K562 (cell line): ENCODE results near the gene ULK1. TPM values are rescaled to one million over a fixed set of nuclear protein-coding genes. Genes with fewer than 3 reads are reported as not detected.
A peak's percentile ranks its signal among the peaks of the same experiment; 100 is the strongest.

Experiments used
- BRD9 ChIP-seq: fragments of 450-650 bp; IDR thresholded peaks from 2 replicates; pipeline ENCODE4 v1.6.1; 2018; ENCODE audit warnings: low read depth; ENCODE audit not compliant: partially characterized antibody
- CBX1 ChIP-seq: sonication (generic); IDR thresholded peaks from 2 replicates; pipeline ENCODE4 v1.6.1; 2016; ENCODE audit warnings: antibody characterized with exemption, low read depth, mild to moderate bottlenecking
- CXXC5 ChIP-seq: fragments of 250-450 bp; sonication (Bioruptor Pico); IDR thresholded peaks from 2 replicates; pipeline ENCODE4 v1.8.0; 2022; ENCODE audit warnings: inconsistent platforms, mild to moderate bottlenecking, moderate library complexity
- HSF4 ChIP-seq: fragments of 250-450 bp; sonication (Bioruptor Pico); IDR thresholded peaks from 2 replicates; pipeline ENCODE4 v2.1.2; 2022; ENCODE audit warnings: mild to moderate bottlenecking, moderate library complexity, borderline replicate concordance
- IFI16 ChIP-seq: fragments of 250-450 bp; sonication (Bioruptor Pico); IDR thresholded peaks from 2 replicates; pipeline ENCODE4 v2.1.2; 2022; ENCODE audit warnings: mild to moderate bottlenecking, inconsistent platforms
- LARP7 ChIP-seq: fragments of 450-650 bp; IDR thresholded peaks from 2 replicates; pipeline ENCODE4 v1.6.1; 2016
- LEF1 ChIP-seq: fragments of 450-650 bp; IDR thresholded peaks from 2 replicates; pipeline ENCODE4 v1.6.1; 2016; ENCODE audit warnings: mild to moderate bottlenecking
- PHB ChIP-seq: fragments of 250-450 bp; sonication (Bioruptor Pico); IDR thresholded peaks from 2 replicates; pipeline ENCODE4 v1.5.0; 2021
- PTTG1 ChIP-seq: fragments of 450-650 bp; IDR thresholded peaks from 2 replicates; pipeline ENCODE4 v1.6.1; 2016; ENCODE audit warnings: low read depth, mild to moderate bottlenecking, missing genetic modification characterization, missing compliant biosample characterization
- SMARCE1 ChIP-seq: fragments of 450-650 bp; IDR thresholded peaks from 2 replicates; pipeline ENCODE4 v1.7.1; 2016; ENCODE audit warnings: mild to moderate bottlenecking
- ZNF212 ChIP-seq: fragments of 450-650 bp; formaldehyde crosslinking; IDR thresholded peaks from 2 replicates; pipeline ENCODE4 v1.4.0; 2020; ENCODE audit warnings: mild to moderate bottlenecking
- polyA plus RNA-seq, 8 experiments: library from polyadenylated mRNA; depleted of rRNA in 4 of 8; stranded (reverse) in 5 of 8; unstranded in 3 of 8; fragments of >200 nt; fragmentation: Nextera tagmentation in 2 of 8; fragmentation: Illumina TruSeq in 1 of 8; extraction: Ambion mirVana in 2 of 8; extraction: Trizol in 1 of 8; gene quantifications; 2 replicates each; pipeline versions ENCODE4 v1.2.1 to v1.2.3, GENCODE V29; 2011 to 2014; ENCODE audit warnings: inconsistent platforms in 1 of 8, missing spikeins in 1 of 8
- total RNA-seq, 7 experiments: library from RNA; depleted of rRNA in 6 of 7; stranded (reverse); fragments of >200 nt in 6 of 7; fragmentation: Illumina TruSeq in 2 of 7; extraction: Trizol in 2 of 7; gene quantifications; 2 replicates each; pipeline versions ENCODE4 v1.2.1 to v1.2.3, GENCODE V29; 2011 to 2021; ENCODE audit warnings: low replicate concordance in 1 of 7
- TF ChIP-seq, protein P1 (sequence below): fragments of 250-450 bp; sonication (Bioruptor Pico); IDR thresholded peaks from 2 replicates; pipeline ENCODE4 v1.8.0; 2021; ENCODE audit warnings: moderate library complexity, mild to moderate bottlenecking, inconsistent platforms
- TF ChIP-seq, protein P2 (sequence below): IDR thresholded peaks from 2 replicates; pipeline ENCODE4 v1.6.1; 2011; ENCODE audit warnings: borderline replicate concordance, low read depth, mild to moderate bottlenecking, moderate library complexity, low read length; ENCODE audit not compliant: insufficient read depth, poor library complexity, severe bottlenecking
- TF ChIP-seq, protein P3 (sequence below): sonication (generic); formaldehyde crosslinking; IDR thresholded peaks from 2 replicates; pipeline ENCODE4 v1.8.0; 2023; ENCODE audit warnings: mild to moderate bottlenecking, missing genetic modification reagents
- TF ChIP-seq, protein P4 (sequence below): fragments of 250-450 bp; sonication (Bioruptor Pico); IDR thresholded peaks from 2 replicates; pipeline ENCODE4 v1.4.0; 2020
- TF ChIP-seq, protein P5 (sequence below): fragments of 250-450 bp; sonication (Bioruptor Pico); IDR thresholded peaks from 2 replicates; pipeline ENCODE4 v1.5.0; 2021
- TF ChIP-seq, protein P6 (sequence below): fragments of 450-650 bp; IDR thresholded peaks from 2 replicates; pipeline ENCODE4 v1.6.1; 2014; ENCODE audit warnings: low read depth, mild to moderate bottlenecking, moderate library complexity, borderline replicate concordance

The ULK1 gene
- total and polyA plus RNA-seq, 9 of the 15 experiments (the other 6 are each of a cell fraction or from before 2014, with no cell fraction given) = 0.15 to 29.4 (median 2.5) TPM

DNA sequence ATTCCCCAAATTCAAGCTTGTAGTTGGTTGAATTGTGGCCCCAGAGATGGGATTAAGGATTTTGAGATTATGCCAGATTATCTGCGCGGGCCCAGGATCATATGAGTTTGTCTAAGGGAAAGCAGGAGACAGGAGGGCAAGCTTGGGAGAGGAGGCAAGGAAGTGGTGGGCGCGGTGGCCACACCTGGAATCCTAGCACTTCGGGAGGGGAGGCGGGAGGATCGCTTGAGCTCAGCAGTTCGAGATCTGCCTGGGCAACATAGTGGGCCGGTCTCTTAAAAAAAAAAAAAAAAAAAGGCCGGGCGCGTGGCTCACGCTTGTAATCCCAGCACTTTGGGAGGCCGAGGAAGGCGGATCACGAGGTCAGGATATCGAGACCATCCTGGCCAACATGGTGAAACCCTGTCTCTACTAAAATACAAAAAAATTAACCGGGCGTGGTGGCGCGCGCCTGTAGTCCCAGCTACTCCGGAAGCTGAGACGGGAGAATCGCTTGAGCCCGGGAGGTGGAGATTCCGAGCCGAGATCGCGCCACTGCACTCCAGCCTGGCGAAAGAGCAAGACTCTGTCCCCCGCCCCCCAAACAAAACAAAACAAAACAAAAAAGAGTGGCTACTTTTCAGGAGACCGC, 33.8 kb downstream of the ULK1 start (continued):
- no peak for TF ChIP-seq IFI16 (CRISPR knock-in tag)
- TF ChIP-seq HSF4 (CRISPR knock-in tag) = no peak
- no peak for TF ChIP-seq ZNF212
- TF ChIP-seq LEF1 = no peak
- TF ChIP-seq, protein P1, sequence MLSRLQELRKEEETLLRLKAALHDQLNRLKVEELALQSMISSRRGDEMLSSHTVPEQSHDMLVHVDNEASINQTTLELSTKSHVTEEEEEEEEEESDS = no peak
- no peak for TF ChIP-seq CBX1
- TF ChIP-seq, protein P2, sequence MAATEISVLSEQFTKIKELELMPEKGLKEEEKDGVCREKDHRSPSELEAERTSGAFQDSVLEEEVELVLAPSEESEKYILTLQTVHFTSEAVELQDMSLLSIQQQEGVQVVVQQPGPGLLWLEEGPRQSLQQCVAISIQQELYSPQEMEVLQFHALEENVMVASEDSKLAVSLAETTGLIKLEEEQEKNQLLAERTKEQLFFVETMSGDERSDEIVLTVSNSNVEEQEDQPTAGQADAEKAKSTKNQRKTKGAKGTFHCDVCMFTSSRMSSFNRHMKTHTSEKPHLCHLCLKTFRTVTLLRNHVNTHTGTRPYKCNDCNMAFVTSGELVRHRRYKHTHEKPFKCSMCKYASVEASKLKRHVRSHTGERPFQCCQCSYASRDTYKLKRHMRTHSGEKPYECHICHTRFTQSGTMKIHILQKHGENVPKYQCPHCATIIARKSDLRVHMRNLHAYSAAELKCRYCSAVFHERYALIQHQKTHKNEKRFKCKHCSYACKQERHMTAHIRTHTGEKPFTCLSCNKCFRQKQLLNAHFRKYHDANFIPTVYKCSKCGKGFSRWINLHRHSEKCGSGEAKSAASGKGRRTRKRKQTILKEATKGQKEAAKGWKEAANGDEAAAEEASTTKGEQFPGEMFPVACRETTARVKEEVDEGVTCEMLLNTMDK = no peak
- no peak for TF ChIP-seq PTTG1
- TF ChIP-seq, protein P3, sequence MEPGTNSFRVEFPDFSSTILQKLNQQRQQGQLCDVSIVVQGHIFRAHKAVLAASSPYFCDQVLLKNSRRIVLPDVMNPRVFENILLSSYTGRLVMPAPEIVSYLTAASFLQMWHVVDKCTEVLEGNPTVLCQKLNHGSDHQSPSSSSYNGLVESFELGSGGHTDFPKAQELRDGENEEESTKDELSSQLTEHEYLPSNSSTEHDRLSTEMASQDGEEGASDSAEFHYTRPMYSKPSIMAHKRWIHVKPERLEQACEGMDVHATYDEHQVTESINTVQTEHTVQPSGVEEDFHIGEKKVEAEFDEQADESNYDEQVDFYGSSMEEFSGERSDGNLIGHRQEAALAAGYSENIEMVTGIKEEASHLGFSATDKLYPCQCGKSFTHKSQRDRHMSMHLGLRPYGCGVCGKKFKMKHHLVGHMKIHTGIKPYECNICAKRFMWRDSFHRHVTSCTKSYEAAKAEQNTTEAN (CRISPR knock-in tag) = no peak
- TF ChIP-seq PHB (CRISPR knock-in tag) = no peak
- peak; percentile 44; the same call in 1 of the 2 replicates for TF ChIP-seq CXXC5 (CRISPR knock-in tag)
- no peak for TF ChIP-seq BRD9
- TF ChIP-seq, protein P4, sequence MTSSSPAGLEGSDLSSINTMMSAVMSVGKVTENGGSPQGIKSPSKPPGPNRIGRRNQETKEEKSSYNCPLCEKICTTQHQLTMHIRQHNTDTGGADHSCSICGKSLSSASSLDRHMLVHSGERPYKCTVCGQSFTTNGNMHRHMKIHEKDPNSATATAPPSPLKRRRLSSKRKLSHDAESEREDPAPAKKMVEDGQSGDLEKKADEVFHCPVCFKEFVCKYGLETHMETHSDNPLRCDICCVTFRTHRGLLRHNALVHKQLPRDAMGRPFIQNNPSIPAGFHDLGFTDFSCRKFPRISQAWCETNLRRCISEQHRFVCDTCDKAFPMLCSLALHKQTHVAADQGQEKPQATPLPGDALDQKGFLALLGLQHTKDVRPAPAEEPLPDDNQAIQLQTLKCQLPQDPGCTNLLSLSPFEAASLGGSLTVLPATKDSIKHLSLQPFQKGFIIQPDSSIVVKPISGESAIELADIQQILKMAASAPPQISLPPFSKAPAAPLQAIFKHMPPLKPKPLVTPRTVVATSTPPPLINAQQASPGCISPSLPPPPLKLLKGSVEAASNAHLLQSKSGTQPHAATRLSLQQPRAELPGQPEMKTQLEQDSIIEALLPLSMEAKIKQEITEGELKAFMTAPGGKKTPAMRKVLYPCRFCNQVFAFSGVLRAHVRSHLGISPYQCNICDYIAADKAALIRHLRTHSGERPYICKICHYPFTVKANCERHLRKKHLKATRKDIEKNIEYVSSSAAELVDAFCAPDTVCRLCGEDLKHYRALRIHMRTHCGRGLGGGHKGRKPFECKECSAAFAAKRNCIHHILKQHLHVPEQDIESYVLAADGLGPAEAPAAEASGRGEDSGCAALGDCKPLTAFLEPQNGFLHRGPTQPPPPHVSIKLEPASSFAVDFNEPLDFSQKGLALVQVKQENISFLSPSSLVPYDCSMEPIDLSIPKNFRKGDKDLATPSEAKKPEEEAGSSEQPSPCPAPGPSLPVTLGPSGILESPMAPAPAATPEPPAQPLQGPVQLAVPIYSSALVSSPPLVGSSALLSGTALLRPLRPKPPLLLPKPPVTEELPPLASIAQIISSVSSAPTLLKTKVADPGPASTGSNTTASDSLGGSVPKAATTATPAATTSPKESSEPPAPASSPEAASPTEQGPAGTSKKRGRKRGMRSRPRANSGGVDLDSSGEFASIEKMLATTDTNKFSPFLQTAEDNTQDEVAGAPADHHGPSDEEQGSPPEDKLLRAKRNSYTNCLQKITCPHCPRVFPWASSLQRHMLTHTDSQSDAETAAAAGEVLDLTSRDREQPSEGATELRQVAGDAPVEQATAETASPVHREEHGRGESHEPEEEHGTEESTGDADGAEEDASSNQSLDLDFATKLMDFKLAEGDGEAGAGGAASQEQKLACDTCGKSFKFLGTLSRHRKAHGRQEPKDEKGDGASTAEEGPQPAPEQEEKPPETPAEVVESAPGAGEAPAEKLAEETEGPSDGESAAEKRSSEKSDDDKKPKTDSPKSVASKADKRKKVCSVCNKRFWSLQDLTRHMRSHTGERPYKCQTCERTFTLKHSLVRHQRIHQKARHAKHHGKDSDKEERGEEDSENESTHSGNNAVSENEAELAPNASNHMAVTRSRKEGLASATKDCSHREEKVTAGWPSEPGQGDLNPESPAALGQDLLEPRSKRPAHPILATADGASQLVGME = no peak
- TF ChIP-seq, protein P5, sequence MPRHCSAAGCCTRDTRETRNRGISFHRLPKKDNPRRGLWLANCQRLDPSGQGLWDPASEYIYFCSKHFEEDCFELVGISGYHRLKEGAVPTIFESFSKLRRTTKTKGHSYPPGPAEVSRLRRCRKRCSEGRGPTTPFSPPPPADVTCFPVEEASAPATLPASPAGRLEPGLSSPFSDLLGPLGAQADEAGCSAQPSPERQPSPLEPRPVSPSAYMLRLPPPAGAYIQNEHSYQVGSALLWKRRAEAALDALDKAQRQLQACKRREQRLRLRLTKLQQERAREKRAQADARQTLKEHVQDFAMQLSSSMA (CRISPR knock-in tag) = no peak
- TF ChIP-seq, protein P6, sequence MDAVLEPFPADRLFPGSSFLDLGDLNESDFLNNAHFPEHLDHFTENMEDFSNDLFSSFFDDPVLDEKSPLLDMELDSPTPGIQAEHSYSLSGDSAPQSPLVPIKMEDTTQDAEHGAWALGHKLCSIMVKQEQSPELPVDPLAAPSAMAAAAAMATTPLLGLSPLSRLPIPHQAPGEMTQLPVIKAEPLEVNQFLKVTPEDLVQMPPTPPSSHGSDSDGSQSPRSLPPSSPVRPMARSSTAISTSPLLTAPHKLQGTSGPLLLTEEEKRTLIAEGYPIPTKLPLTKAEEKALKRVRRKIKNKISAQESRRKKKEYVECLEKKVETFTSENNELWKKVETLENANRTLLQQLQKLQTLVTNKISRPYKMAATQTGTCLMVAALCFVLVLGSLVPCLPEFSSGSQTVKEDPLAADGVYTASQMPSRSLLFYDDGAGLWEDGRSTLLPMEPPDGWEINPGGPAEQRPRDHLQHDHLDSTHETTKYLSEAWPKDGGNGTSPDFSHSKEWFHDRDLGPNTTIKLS = peak; percentile 17; the same call in 1 of the 2 replicates
- TF ChIP-seq SMARCE1 = 0 out of 2 replicates have a peak, but pooled peaks have one; percentile 48
- TF ChIP-seq LARP7 = no peak
